Prostate gland (tissue), 2 donors: Measurements from ENCODE around the gene SEC23A. TPM values are rescaled to one million over a fixed set of nuclear protein-coding genes. Genes with fewer than 3 reads are reported as not detected.

Experiments used
- DNase-seq: peaks from one replicate; pipeline ENCODE4 v3.0.0-alpha.2; 2019; ENCODE audit warnings: low spot score
- H3K27ac ChIP-seq, 2 donors: fragments of 200-600 bp; sonication (generic); 2 replicates each; pipeline ENCODE4 v1.5.1; 2017 to 2019
- H3K27me3 ChIP-seq: fragments of 200-600 bp; sonication (generic); replicated peaks from 2 replicates; pipeline ENCODE4 v1.5.1; 2019; ENCODE audit not compliant: insufficient read depth
- H3K36me3 ChIP-seq, 2 donors: fragments of 200-600 bp; sonication (generic); 1 replicate in 1 of 2; 2 replicates in 1 of 2; pipeline versions ENCODE4 v1.5.1 to v1.8.1; 2017 to 2019
- H3K4me1 ChIP-seq: fragments of 200-600 bp; sonication (generic); replicated peaks from 2 replicates; pipeline ENCODE4 v1.5.1; 2019
- H3K4me3 ChIP-seq, 2 donors: fragments of 200-600 bp; sonication (generic); 2 replicates each; pipeline ENCODE4 v1.5.1; 2017 to 2019
- H3K9me3 ChIP-seq: fragments of 200-600 bp; sonication (generic); 2 replicates; pipeline ENCODE4 v1.5.1; 2017
- POLR2A ChIP-seq: fragments of 450-650 bp; IDR thresholded peaks from one replicate; pipeline ENCODE4 v1.6.1; 2016; ENCODE audit warnings: antibody characterized with exemption, mild to moderate bottlenecking
- POLR2AphosphoS5 ChIP-seq: sonication (generic); formaldehyde crosslinking; IDR thresholded peaks from one replicate; pipeline ENCODE4 v1.6.1; 2017; ENCODE audit warnings: antibody characterized with exemption
- WGBS: methylation state at CpG from one replicate; pipeline ENCODE4 v1.1.5; 2018; 5-methylcytosine and 5-hydroxymethylcytosine counted together
- intact Hi-C: fragments of 100-400 bp; cut with DNase I; formaldehyde crosslinking; loops from one replicate; pipeline ENCODE4 v1.14.2; 2022
- total RNA-seq, 2 donors: library from RNA; depleted of rRNA; stranded (reverse); fragments of >200 nt; gene quantifications; one replicate each; pipeline ENCODE4 v1.1.0, GENCODE V29; 2016
- TF ChIP-seq, protein P1 (sequence below), 4 experiments: fragments of 200-600 bp in 2 of 4; fragments of 450-650 bp in 2 of 4; sonication (generic) in 2 of 4; IDR thresholded peaks; 1 replicate in 3 of 4; 2 replicates in 1 of 4; pipeline ENCODE4 v1.5.1; 2016 to 2019; ENCODE audit warnings: antibody characterized with exemption in 4 of 4, mild to moderate bottlenecking in 2 of 4, moderate library complexity in 2 of 4

SEC23A gene
- total RNA-seq, 2 donors from 2014 or later = 54.7 to 102 TPM

DNA sequence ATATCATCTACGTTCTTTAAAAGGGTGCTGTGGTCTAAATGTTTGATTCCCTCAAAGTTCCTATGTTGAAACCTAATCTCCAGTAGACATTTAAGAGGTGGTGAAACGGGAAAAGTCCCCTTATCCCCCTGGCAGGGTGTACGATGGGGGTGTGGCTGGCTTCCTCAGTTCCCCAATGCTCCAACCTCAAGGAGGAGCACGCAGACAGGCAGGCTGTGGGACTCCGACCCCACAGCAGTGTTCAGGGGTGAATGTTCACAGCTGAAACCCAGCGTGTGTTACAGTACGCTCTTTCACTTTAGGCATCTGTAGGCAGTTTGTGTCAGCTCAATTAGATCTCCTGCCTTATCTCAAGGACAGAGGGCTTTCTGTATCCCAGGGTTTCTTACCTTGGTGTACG lies 73.2 kb downstream of the SEC23A start:
- H3K4me1 ChIP-seq = no peaks in the 10 kb centered on the region
- intact Hi-C loops = no loop called here
- H3K36me3 ChIP-seq = no peaks in the 10 kb centered on the region
- no peak for DNase-seq
- TF ChIP-seq POLR2A (no peak), POLR2AphosphoS5 (no peak)
- TF ChIP-seq, protein P1, sequence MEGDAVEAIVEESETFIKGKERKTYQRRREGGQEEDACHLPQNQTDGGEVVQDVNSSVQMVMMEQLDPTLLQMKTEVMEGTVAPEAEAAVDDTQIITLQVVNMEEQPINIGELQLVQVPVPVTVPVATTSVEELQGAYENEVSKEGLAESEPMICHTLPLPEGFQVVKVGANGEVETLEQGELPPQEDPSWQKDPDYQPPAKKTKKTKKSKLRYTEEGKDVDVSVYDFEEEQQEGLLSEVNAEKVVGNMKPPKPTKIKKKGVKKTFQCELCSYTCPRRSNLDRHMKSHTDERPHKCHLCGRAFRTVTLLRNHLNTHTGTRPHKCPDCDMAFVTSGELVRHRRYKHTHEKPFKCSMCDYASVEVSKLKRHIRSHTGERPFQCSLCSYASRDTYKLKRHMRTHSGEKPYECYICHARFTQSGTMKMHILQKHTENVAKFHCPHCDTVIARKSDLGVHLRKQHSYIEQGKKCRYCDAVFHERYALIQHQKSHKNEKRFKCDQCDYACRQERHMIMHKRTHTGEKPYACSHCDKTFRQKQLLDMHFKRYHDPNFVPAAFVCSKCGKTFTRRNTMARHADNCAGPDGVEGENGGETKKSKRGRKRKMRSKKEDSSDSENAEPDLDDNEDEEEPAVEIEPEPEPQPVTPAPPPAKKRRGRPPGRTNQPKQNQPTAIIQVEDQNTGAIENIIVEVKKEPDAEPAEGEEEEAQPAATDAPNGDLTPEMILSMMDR (IDR thresholded peaks at IDR 0.05) = no peak
- WGBS = 85% methylated on average over 8 of the region's 8 CpGs
- H3K4me3 ChIP-seq = no peak overlapping the region
- no peak overlapping the region for H3K27ac ChIP-seq
- no peaks in the 10 kb centered on the region for H3K9me3 ChIP-seq
- no peaks in the 10 kb centered on the region for H3K27me3 ChIP-seq

- DNase-seq = no peak
- intact Hi-C loops = no loop called here
- no peak for TF ChIP-seq POLR2AphosphoS5
- no peak for TF ChIP-seq POLR2A
- TF ChIP-seq, protein P1 (IDR thresholded peaks at IDR 0.05) = no peak
- Histone ChIP-seq H3K4me3 (no peak overlapping the region), H3K36me3 (no peaks in the 10 kb centered on the region), H3K27me3 (no peaks in the 10 kb centered on the region), H3K4me1 (no peaks in the 10 kb centered on the region), H3K27ac (no peak overlapping the region), H3K9me3 (no peaks in the 10 kb centered on the region)
Observed at GRCh38 chr14:39028620-39029019, 74.4 kb downstream of the SEC23A start.

DNA sequence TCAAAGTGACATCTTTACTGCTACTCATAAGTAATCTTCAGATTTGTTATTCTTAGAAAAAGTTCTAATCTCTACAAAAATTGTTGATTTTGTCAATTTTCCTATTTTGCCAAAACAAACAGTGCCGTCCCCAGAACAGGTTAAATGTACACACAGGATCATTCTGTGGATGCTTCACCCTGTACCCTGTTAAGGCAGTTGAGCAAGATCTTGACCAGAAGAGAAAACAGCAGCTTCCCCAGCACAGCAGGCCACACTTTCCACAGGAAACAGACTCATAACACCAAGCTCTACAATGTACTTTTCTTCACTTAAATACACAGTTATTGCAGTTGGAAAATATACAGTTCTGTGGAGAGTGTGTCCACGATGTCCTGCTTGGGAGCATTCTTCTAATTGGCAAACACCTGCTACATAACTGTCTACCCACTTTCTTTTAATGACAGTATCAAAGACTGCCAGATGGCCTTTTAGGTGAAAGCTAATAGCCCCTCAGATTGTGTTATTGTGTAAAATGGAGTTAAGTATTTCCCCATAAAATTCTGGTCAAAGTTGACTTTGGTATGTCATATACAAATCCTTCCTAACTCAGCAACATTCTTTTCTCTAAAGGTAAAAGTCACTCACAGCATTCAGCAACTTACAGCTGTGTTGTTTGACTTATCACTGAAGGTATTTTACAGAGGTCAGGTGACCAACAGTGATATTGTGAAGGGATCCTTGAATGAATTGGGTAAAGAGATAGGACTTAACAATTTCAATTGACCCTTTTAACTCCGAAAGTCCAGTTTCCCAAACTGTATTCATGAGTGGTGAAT lies 77.0 kb downstream of the SEC23A start:
- H3K27ac ChIP-seq = no peak overlapping the region
- no peaks in the 10 kb centered on the region for H3K27me3 ChIP-seq
- no peaks in the 10 kb centered on the region for H3K36me3 ChIP-seq
- H3K4me1 ChIP-seq = no peaks in the 10 kb centered on the region
- intact Hi-C loops = no loop called here
- TF ChIP-seq POLR2AphosphoS5 (no peak), POLR2A (no peak)
- TF ChIP-seq, protein P1 (IDR thresholded peaks at IDR 0.05) = no peak
- H3K9me3 ChIP-seq = no peaks in the 10 kb centered on the region
- no peak overlapping the region for H3K4me3 ChIP-seq
- 42% methylated on average over 3 of the region's 3 CpGs for WGBS
- DNase-seq = no peak

DNA sequence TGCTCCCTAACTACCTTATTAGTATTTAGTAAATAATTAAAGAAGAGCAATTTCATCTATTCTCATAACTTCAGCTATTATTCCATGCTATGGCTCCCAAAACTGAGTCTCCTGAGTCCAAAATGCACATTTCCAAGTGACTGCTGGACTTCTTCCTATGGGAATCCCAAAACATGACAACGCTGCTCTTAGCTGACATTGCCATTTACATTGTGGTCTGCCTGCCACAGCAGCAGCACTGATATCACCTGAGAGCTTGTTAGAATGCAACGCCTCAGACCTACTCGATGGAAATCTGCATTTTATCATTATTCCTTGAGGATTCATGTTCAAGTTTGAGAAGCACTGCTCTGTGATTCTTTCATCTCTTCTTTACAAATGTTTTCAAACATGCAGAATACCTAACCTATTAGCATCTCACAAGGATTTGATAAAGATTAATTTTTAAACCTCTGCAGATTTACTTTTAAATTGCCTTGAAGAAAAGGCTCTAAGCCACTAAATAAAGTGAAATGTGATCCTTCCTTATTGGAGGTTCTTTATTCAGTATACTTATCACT lies 77.7 kb downstream of the SEC23A start:
- H3K27me3 ChIP-seq = no peaks in the 10 kb centered on the region
- H3K4me1 ChIP-seq = no peaks in the 10 kb centered on the region
- intact Hi-C loops = no loop called here
- no peaks in the 10 kb centered on the region for H3K9me3 ChIP-seq
- H3K4me3 ChIP-seq = no peak overlapping the region
- DNase-seq = no peak
- WGBS = 61% methylated on average over 3 of the region's 3 CpGs
- H3K36me3 ChIP-seq = no peaks in the 10 kb centered on the region
- no peak for TF ChIP-seq POLR2AphosphoS5
- TF ChIP-seq, protein P1 (IDR thresholded peaks at IDR 0.05) = no peak
- no peak for TF ChIP-seq POLR2A
- no peak overlapping the region for H3K27ac ChIP-seq
